Measurements from ENCODE around the gene ACAD11.

The ACAD11 gene

DNA sequence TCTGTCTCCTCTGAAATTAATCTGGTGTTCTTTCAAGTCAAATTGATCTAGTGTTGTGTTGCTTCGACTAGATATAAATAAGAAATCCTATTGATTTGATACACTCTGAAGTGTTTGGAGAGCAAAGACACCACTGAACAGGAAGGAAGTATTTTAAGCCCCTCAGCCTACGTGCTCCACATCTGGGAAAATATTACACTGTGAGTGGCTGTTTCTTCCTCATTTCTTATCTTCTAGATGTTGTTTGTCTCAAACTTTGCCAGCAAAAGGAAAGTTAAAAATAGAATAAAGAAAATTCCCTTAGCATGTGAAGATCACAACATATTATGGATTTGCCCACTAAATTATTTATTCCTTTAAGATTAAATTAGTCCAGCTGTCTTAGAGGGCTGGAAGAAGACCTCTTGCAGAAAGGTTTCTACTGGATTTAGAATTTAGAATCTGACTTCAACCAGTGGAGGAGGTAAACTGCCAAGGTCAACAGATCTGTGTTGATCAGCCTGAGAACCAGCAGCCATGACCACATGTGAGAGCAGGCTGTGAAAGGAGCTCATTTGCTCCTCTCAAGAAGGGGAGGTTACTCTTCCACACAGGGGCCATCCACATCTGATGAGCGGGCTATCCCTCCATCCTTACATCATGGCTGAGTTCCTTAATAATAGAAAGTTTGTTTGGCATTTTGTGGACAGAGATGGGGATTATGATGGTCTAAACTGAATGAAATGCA, 108.9 kb downstream of the ACAD11 start:
- no peak for DNase-seq

DNA sequence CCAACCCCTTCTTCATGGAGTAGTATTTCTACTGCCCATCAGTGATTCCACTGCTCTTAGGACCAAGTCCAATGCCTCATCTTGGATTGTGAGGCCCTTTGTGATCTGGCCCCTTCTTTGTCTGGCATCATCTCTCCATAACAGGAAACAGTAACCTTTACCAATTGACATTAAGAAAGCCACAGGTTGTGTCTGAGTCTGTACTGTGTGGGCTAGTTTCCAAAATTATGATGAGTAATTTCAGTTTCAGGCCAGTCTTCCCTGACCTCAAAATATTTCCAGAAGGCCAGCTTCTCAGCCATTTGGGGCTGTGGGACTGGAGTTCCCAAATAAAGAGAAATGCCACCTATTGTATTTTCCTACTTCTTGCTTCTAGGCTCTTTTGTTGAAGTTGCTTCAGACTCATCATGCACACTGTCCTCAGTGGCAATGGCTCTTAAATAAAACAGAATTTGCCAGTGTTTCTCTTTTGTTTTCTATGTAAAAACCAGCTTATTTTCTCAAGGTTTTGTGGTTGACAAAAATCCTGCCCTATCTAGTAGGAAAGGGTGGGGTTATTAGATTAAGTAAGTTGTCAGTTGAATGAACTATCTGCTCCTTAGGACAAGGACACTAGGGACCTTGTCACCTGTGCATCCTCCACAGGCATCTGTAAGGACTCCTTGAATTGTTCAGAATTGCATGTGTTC, 109.6 kb downstream of the ACAD11 start:
- DNase-seq, result no peak

DNA sequence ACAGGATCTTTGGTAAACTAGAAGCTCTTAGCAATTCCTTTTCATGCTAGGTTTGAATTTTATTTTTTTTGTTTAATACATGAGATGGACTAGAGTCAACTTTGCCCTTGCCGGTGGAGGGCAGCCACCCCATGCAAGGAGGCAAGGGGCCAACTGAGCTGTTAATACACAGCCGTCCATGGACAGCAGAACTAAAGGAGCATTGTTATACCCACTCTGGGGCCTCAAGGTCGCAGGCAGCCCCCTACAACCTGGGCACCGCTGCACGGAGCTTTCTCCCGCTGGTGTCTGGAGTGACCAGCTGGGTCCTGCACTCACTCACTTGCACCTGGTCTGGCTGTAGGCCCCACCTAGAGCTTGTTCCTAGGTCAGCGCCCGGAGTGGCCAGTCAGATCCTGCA, 110.4 kb downstream of the ACAD11 start:
- DNase-seq, result no peak

DNA sequence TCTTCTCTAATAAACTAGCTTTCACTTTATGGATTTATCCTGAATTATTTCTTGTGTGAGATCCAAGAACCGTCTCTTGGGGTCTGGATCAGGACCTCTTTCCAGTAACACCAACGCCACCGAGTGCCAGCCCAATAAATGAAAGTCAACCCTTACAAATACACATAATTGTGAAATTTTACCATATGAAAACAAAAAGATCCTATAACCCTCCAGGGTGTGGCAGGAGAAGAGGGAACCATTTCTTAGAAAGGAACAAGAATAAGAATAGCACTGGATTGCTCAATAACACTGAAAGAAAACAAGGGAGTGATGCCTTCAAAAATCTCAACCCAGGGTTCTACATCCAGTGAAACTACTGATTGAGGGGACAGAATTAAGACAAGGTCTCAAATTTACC, 114.1 kb downstream of the ACAD11 start:
- DNase-seq, result no peak

DNA sequence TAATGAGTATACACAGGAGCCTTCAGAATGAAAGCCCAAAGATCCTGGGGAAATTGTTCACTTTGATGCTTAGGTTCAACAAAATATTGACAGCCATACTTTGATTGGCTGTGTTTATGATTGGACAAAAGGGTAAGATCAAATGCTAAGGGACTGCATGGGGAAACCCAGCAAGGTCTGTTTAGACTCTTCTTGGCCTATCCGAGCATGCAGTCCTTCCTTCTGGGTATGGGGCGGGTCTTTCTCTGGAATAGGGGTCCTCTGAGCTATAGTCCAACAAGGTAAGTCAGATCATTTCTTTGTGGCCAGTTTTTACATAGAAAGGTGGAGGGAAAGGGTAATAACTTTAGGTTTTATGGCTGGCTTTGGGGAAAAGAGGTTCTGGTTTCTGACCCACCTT, 115.5 kb downstream of the ACAD11 start:
- no peak for DNase-seq

DNA sequence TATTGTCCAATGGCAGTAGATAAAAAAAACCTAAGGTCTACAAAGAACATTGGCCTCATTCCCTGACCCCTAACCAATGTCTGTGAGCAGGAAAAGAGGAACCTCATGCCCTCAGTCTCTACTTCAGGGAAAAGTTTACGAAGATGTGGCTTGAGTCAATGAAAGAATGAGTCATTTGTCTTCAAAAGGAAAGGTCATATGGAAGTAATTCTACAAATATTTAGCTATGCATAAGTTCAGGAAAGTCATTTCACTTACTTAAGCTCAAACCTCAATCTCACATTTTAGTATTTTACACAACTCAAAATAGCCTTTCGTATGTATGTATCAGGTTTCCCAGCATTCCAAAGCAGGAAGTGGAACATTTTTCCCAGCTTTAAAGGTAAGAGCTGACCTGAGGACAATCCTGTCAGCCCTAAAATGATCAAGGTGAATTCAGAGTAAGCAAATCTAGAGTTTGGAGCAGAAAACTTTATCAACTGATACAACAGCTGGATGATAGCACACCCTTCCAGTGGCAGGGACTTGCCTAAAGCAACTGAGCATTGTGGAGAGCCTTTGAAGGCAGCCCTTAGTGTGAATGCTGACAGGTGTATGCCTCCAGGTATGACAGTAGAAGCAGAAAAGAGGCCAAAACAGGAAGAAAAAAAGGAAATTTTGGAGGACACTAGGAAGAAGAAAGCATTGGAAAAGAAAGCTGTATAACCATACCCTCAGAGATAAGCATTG, 116.4 kb downstream of the ACAD11 start:
- no peak for DNase-seq

DNA sequence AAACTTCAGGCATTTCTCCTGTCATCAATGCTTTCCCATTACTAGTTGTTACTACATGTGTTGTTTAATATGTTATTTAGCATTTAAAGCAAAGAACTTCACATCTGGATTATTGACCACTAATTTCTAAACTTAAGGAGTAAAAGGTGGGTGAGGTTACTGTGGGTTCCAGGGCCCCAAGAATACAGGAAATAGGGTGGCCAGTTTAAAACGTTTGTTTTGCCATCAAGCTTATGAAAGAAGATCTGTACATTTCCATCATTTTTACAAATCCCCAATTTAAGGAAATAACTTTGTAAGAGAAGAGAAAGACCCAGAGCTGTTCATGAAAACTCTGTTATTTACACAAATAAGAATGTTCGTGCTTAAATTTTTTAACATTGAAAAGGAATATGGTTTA, 117.0 kb downstream of the ACAD11 start:
- DNase-seq, result no peak

DNA sequence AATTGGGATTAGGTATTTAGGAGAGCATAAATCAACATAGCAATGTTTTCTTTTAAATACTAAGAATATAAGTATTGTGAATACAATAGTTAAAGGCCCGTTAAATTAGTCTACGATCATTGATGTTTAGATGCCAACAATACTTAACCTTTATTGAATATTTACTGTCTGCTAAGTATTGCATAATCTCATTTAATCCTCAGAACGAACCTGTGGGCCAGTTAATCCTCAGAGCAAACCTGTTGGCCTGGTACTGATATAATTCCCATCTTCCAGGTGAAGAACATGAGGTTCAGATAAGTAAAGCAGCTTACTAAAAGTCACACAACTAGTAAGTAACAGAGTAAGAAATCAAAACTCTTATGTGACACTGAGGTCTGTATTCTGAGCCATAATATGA, 119.9 kb downstream of the ACAD11 start:
- DNase-seq, result no peak

DNA sequence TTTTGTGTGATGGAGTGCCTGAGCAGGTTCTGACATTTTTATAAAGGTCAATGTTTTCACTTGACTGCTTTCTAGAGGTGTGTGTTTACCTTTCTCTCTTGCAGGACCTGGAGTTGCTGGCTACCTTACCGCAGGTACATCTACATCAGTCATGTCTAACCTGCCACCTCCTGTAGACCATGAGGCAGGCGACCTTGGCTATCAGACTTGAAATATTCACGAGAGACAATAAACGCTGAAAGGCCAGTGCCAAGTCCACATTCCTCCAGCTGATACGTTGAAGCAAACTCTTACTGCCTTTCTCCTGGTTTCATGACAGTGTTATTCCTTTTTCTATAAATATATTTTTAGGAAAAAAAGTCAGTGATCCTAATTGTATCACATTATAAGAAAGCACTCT, 121.5 kb downstream of the ACAD11 start:
- no peak for DNase-seq

DNA sequence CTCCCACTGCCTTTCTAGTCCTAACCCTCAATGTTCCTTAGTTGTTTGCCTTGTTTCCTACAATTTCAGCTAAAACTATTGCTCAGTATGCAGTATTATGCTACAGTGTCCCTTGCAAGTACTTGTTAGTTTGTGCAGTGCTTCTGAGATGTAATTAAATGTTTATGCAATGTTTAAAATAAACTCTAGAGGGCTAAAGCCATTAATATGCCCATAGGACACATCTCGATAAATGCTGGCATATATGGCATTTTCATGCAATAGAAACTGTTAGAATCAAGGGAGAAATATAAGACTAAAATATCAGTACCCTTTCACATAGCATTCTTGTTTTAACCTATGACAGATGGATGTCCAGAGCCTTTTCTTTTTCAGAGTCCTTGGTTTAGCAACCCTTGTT, 122.3 kb downstream of the ACAD11 start:
- DNase-seq, result no peak

DNA sequence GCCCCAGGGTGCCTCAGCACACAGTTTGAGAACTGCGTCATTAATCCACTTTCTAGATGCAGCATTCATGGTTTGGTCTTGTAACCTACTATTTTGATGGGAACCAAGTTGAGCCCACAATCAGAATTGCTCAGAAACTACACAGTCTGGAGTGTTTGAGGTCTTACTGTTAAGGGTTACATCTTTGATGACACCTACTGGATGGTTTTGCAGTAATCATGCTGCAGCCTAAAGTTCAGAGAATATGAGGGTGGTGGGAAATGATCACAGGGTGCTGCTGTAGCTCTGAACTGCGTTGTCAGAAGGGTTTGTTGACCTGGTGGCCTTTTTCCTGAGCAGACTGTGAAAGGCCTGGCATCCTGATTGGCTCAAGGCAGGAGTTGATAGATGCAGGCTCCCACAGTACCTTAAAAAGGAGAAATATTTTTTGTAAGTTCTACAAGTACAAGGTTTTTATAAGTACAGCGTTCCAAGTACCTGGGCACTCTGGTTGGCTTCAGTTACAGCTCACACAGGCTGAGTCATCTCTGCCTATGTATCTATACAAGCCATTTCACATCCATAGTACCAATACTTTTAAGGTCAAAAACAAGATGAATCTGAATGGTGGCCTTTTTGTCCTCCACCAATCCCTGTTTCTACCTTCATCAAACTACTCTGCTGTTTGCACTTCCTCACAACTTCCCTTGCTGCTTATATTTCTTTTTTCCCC, 123.0 kb downstream of the ACAD11 start:
- DNase-seq, result no peak

DNA sequence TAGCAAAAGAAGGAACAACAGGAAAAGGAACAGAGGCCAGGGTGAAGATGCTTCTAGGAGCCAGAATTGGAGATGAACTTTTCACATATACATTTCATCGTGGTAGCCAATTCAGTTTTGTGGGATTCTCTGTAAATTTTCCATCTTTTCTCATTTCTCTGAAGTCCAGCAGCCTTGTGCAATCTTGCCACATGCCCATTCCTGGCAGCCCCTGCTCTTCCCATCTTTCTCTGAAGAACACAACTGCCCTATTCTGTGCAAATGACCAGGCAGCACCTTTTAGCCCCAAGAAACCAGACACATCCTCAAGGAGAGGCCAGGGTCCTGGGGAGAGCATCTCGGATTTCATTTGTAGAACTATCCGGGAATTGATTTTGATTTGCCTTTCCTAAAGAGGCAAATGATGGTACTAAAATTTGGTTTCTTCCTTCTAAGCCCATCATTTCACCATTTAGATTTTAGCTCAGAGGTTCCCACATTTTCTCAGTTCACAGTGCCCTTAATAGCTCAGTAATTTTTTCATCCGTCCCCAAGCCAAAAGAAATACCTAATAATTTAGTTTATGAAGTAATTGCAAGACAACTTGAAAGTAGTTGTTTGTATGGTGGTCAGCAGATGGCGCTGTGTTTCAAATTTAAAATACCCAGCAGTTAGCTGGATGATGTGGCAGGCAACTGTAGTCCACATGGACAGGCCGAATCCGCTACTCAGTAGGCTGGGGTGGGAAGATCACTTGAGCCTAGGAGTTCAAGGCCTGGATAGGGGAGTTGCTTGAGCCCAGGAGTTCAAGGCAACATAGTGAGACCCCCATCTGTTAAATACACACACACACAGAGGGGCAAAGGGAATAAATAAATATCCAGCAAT, 123.8 kb downstream of the ACAD11 start:
- DNase-seq, result peak; percentile 33

DNA sequence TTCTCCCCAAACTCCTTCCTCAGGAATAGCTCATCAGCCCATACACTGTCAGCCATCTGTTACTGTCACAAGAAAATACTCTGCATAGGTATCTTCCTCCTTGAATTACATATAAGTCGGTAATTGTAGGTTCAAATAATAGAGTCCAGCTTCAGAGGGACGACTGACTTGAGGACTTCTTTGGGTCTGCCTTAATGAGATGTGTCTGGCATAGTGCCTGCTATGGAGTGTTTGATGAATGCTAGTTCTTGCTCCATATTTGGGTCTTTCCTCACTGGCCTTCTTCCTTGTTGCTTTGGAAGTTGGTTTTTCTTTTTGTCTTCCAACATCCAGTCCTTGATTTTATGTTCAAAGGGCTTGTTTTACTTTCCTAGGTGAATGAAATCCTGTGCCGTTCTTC, 129.0 kb downstream of the ACAD11 start:
- no peak for DNase-seq

DNA sequence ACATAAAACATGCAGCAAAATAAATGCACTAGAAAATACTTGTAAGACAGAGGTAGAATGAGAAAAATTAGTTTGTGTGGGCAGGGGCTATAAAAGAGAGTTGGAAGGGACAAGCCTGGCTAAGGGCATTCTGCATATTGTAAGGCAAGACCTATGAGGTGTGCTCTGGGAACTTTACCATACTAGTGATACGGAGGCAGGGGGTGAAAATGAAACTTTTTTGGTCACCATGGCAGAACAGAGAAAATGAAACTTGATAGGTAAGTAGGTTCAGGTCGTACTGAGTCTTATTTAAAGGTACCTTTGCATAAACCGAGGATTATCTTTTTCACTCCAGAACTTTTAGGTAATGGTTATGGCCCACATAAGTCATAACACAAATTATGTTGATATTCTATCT, 137.3 kb downstream of the ACAD11 start:
- DNase-seq, result no peak

DNA sequence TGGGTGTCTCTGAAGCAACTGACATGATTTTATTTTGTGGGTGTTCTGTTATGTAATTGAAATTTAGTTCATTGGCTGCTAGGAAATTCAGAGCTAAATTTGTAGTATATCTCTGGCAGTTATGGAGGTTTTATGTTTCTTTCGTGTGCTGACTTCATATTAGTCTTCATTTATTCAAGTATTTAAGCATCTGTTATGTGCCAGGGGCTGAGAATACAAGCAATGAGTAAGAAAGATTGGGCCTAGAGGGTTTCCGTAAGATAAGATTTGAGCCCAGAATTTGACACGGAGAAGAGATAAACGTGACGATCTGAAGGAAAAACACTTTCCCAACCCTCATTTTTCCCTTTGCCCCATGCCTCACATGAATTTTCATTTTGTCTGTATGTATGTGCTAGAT, 137.7 kb downstream of the ACAD11 start:
- no peak for DNase-seq

DNA sequence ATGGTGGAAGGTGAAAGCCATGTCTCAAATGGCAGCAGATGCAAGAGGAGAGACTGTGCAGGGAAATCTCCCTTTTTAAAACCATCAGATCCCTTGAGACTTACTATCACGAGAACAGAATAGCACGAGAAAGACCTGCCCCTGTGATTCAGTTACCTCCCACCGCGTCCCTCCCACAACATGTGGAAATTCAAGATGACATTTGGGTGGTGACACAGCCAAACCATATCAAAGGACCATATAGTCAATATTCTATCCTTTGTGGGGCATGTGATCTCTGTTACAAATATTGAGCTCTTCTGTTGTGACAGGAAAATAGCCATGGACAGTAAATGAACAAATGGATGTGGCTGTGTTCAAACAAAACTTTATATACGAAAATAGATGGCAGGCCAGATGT, 139.7 kb downstream of the ACAD11 start:
- no peak for DNase-seq

DNA sequence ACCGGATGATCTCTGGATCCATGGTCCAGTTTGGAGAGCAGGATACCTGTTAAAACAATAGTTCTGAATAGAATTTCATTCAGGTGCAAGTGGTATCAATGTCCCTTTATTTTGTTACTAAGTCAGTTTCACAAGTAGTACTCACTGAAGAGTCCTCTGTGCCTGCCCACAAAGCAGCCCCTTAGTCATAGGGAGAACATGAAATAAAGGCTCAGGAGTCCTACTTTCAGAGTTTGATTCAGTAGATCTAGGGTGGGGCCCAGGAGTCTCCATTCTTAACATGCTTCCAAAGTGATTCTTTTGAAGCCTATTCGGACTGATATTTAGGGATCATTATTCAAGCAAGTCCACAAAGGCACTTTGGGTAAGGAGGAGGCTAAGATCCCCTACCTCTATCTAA, 142.3 kb downstream of the ACAD11 start:
- DNase-seq, result no peak

DNA sequence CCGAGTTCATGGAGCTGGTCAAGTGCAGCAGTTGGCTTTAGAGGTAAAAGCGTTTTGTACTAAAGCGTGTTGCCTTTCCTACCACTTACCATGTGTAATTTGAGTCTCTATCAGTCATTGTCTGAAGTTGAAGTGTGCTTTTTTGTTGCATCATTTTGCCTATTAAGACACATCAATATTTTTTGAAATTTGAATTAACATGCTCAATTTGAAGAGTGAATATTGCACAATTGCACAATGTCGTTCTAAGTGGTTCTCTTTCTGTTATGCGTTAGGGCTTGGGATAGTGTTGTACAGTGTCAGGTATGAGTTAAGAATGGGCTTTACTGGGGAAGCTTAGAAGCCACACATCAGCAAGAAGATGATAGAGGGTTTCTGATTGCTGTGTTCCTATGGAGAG, 146.6 kb downstream of the ACAD11 start:
- no peak for DNase-seq

DNA sequence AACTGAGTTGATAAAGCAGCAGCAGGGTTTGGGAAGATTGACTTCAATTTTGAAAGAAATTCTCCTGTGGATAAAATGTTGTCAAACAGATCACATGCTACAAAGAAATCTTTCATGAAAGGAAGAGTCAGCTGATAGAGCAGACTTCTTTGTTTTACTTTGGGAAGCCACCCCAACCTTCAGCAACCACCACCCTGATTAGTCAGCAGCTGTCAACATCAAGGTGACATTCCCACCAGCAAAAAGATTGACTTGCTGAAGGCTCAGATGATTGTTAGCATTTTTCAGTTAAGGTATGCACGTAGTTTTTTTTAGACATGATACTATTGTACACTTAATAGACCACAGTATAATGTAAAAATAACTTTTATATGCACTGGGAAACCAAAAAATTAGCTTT, 150.1 kb downstream of the ACAD11 start:
- no peak for DNase-seq

DNA sequence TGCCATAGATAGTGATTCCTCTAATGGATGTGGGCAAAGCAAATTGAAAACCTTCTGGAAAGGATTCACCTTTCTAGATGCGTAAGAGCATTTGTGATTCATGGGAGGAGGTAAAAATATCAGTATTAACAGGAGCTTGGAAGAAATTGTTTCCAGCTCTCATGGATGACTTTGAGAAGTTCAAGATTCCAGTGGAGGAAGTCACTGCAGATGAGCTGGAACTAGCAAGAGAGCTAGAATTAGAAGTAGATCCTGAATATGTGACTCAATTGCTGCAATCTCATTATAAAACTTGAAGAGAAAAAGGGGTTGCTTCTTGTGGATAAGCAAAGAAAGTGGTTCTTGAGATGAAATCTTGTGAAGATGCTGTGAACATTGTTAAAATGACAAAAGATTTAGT, 150.5 kb downstream of the ACAD11 start:
- no peak for DNase-seq
